Measurements from ENCODE around the gene GPATCH8. TPM values are rescaled to one million over a fixed set of nuclear protein-coding genes. Genes with fewer than 3 reads are reported as not detected.

The GPATCH8 gene
- total and polyA plus RNA-seq, 2 donors (not counting 1 experiment from before 2014, with no cell fraction given) = 13.7 to 19.3 TPM

DNA sequence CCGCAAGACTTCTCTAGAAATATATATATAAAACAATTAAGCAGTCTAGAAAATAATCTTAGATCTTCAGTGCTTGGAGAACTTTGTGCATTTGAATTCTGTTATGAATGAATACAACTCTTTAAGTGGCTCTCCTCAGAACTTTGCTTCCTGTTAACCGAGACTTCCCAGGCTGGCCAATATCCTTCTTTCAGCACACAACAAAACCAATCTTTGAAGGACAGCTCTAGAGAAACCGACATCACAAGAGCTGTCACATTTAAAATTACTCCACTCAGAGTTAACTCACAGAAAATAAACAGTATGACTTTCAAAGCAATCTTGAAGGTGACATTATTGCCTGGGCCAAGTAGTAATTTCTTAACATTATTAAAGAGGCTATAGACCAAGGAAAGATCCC lies 64.0 kb downstream of the GPATCH8 start:
- no peaks in the 10 kb centered on the region for H3K27me3 ChIP-seq (ENCODE audit: control insufficient read depth, insufficient read depth, low read length)
- H4K20me1 ChIP-seq (ENCODE audit: control insufficient read depth, extremely low read depth, insufficient read depth, low read length) = no peaks in the 10 kb centered on the region
- no peak overlapping the region for H3K9ac ChIP-seq (ENCODE audit: insufficient read depth, low read length)
- DNase-seq (ENCODE audit: low read depth in 2 of 2) = no peak
- no peaks in the 10 kb centered on the region for H3K9me3 ChIP-seq (ENCODE audit: control insufficient read depth, insufficient read depth, low read depth, low read length)
- H3K4me2 ChIP-seq (ENCODE audit: extremely low read depth, insufficient read depth, low read length) = no peak overlapping the region
- no peak overlapping the region for H3K27ac ChIP-seq (ENCODE audit: insufficient read depth, low read length)
- no peak overlapping the region for H2AFZ ChIP-seq (ENCODE audit: low read length)
- H3K36me3 ChIP-seq (ENCODE audit: control insufficient read depth, insufficient read depth, low read length) = no peaks in the 10 kb centered on the region
- H3K79me2 ChIP-seq (ENCODE audit: control insufficient read depth, insufficient read depth, low read length) = no peaks in the 10 kb centered on the region
- TF ChIP-seq, protein P1, sequence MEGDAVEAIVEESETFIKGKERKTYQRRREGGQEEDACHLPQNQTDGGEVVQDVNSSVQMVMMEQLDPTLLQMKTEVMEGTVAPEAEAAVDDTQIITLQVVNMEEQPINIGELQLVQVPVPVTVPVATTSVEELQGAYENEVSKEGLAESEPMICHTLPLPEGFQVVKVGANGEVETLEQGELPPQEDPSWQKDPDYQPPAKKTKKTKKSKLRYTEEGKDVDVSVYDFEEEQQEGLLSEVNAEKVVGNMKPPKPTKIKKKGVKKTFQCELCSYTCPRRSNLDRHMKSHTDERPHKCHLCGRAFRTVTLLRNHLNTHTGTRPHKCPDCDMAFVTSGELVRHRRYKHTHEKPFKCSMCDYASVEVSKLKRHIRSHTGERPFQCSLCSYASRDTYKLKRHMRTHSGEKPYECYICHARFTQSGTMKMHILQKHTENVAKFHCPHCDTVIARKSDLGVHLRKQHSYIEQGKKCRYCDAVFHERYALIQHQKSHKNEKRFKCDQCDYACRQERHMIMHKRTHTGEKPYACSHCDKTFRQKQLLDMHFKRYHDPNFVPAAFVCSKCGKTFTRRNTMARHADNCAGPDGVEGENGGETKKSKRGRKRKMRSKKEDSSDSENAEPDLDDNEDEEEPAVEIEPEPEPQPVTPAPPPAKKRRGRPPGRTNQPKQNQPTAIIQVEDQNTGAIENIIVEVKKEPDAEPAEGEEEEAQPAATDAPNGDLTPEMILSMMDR (conservative IDR thresholded peaks at IDR 0.05 in 1 of 2, IDR thresholded peaks at IDR 0.05 in 1 of 2; ENCODE audit: low read depth in 1 of 2, low read length in 2 of 2) = no peak
- TF ChIP-seq EZH2 (IDR thresholded peaks at IDR 0.05; ENCODE audit: low read length, missing control alignments) = no peak
- H3K4me1 ChIP-seq (ENCODE audit: control insufficient read depth, extremely low read depth, insufficient read depth, low read length) = no peaks in the 10 kb centered on the region
- no peak overlapping the region for H3K4me3 ChIP-seq (replicated peaks in 1 of 4; ENCODE audit: control extremely low read depth in 1 of 4, insufficient read depth in 1 of 4, low read depth in 3 of 4, low read length in 4 of 4)

DNA sequence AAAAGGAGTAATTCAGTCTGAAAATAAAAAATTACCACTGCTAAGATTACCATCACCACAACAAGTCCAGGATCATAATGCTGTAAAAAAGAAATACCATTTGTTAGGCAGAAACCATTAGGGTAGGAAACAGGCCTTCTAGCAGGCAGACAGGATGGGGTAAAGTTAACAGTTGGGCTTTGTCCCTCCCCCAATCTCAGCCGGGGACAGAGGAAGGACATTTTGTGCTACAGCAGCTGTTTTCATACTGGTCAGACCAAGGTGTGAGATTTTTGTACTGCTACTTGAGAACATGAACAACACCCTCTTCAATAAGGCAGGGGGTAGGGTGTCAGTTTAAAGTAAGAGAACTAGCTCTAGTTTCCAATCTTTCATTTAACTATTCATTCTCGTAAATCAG lies 64.6 kb downstream of the GPATCH8 start:
- Histone ChIP-seq H3K4me1 (ENCODE audit: control insufficient read depth, extremely low read depth, insufficient read depth, low read length) (no peaks in the 10 kb centered on the region), H3K9ac (ENCODE audit: insufficient read depth, low read length) (no peak overlapping the region), H3K27me3 (ENCODE audit: control insufficient read depth, insufficient read depth, low read length) (no peaks in the 10 kb centered on the region), H3K27ac (ENCODE audit: insufficient read depth, low read length) (no peak overlapping the region), H3K79me2 (ENCODE audit: control insufficient read depth, insufficient read depth, low read length) (no peaks in the 10 kb centered on the region), H4K20me1 (ENCODE audit: control insufficient read depth, extremely low read depth, insufficient read depth, low read length) (no peaks in the 10 kb centered on the region), H3K4me2 (ENCODE audit: extremely low read depth, insufficient read depth, low read length) (no peak overlapping the region), H3K4me3 (replicated peaks in 1 of 4; ENCODE audit: control extremely low read depth in 1 of 4, insufficient read depth in 1 of 4, low read depth in 3 of 4, low read length in 4 of 4) (no peak overlapping the region), H2AFZ (ENCODE audit: low read length) (no peak overlapping the region), H3K9me3 (ENCODE audit: control insufficient read depth, insufficient read depth, low read depth, low read length) (no peaks in the 10 kb centered on the region), H3K36me3 (ENCODE audit: control insufficient read depth, insufficient read depth, low read length) (peaks cover under 1% of the 10 kb centered on the region)
- no peak for TF ChIP-seq EZH2 (IDR thresholded peaks at IDR 0.05; ENCODE audit: low read length, missing control alignments)
- TF ChIP-seq, protein P1 (conservative IDR thresholded peaks at IDR 0.05 in 1 of 2, IDR thresholded peaks at IDR 0.05 in 1 of 2; ENCODE audit: low read depth in 1 of 2, low read length in 2 of 2) = no peak
- no peak for DNase-seq (ENCODE audit: low read depth in 2 of 2)

DNA sequence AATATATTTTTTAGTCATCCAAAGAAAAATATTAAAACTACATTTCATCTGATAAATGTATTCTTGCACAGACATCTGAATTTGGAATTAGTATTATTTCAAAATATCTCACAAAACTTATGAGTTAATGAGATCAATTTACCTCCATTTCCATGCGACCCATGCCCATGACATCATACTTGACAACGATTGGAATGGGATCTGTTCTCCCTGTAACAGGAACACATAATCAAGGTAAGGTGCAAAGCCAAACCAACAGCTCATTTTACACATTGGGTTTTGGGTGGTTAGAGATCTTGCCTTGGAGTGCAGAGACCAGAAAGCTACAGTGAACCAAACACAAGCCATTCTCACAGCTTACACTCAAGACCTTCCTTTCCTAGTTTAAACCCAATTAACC lies 66.9 kb downstream of the GPATCH8 start:
- H3K36me3 ChIP-seq (ENCODE audit: control insufficient read depth, insufficient read depth, low read length) = peaks cover 3% of the 10 kb centered on the region
- no peaks in the 10 kb centered on the region for H3K27me3 ChIP-seq (ENCODE audit: control insufficient read depth, insufficient read depth, low read length)
- no peak overlapping the region for H3K4me2 ChIP-seq (ENCODE audit: extremely low read depth, insufficient read depth, low read length)
- H3K9ac ChIP-seq (ENCODE audit: insufficient read depth, low read length) = no peak overlapping the region
- no peaks in the 10 kb centered on the region for H3K4me1 ChIP-seq (ENCODE audit: control insufficient read depth, extremely low read depth, insufficient read depth, low read length)
- no peak for TF ChIP-seq EZH2 (IDR thresholded peaks at IDR 0.05; ENCODE audit: low read length, missing control alignments)
- TF ChIP-seq, protein P1 (conservative IDR thresholded peaks at IDR 0.05 in 1 of 2, IDR thresholded peaks at IDR 0.05 in 1 of 2; ENCODE audit: low read depth in 1 of 2, low read length in 2 of 2) = no peak
- H2AFZ ChIP-seq (ENCODE audit: low read length) = no peak overlapping the region
- H3K4me3 ChIP-seq (replicated peaks in 1 of 4; ENCODE audit: control extremely low read depth in 1 of 4, insufficient read depth in 1 of 4, low read depth in 3 of 4, low read length in 4 of 4) = no peak overlapping the region
- no peaks in the 10 kb centered on the region for H3K79me2 ChIP-seq (ENCODE audit: control insufficient read depth, insufficient read depth, low read length)
- DNase-seq (ENCODE audit: low read depth in 2 of 2) = no peak
- H3K9me3 ChIP-seq (ENCODE audit: control insufficient read depth, insufficient read depth, low read depth, low read length) = no peaks in the 10 kb centered on the region
- H3K27ac ChIP-seq (ENCODE audit: insufficient read depth, low read length) = no peak overlapping the region
- no peaks in the 10 kb centered on the region for H4K20me1 ChIP-seq (ENCODE audit: control insufficient read depth, extremely low read depth, insufficient read depth, low read length)

Measured in fibroblast of lung (primary cell).